Right cardiac atrium (tissue), 5 donors: ENCODE results near the gene UBL3. TPM values are rescaled to one million over a fixed set of nuclear protein-coding genes. Genes with fewer than 3 reads are reported as not detected.
A peak's percentile ranks its signal among the peaks of the same experiment; 100 is the strongest.

Experiments used
- ATAC-seq, 2 donors: fragments of 200-7000 bp; cut with Tn5 transposase; one replicate each; pipeline versions ENCODE4 v1.8.0 to v1.9.1; 2020; ENCODE audit warnings: moderate library complexity in 2 of 2, mild to moderate bottlenecking in 1 of 2
- DNase-seq, 3 donors: peaks; one replicate each; pipeline ENCODE4 v3.0.0-alpha.2; 2020
- H3K27ac ChIP-seq: one replicate; pipeline ENCODE4 v1.5.1; 2013; ENCODE audit warnings: mild to moderate bottlenecking, low read length, control low read depth, moderate library complexity
- H3K27me3 ChIP-seq: one replicate; pipeline ENCODE4 v1.6.1; 2013; ENCODE audit not compliant: control insufficient read depth, insufficient read depth
- H3K4me1 ChIP-seq: one replicate; pipeline ENCODE4 v1.6.1; 2013; ENCODE audit warnings: low read length; ENCODE audit not compliant: control insufficient read depth, insufficient read depth
- H3K4me3 ChIP-seq: one replicate; pipeline ENCODE4 v1.5.1; 2013; ENCODE audit warnings: low read length, control low read depth
- H3K9me3 ChIP-seq: one replicate; pipeline ENCODE4 v1.6.1; 2013; ENCODE audit warnings: low read length; ENCODE audit not compliant: control insufficient read depth
- WGBS: extraction: QIAGEN DNeasy Blood & Tissue Kit; methylation state at CpG from one replicate; pipeline ENCODE4 v1.1.7; 2013; 5-methylcytosine and 5-hydroxymethylcytosine counted together
- intact Hi-C, 4 donors: fragments of 100-400 bp; cut with DNase I; formaldehyde crosslinking; loops; one replicate each; pipeline versions ENCODE4 v1.11.0 to v1.14.0; 2022 to 2023
- polyA plus RNA-seq: library from polyadenylated mRNA; stranded (reverse); fragments of 200-250 nt; gene quantifications from one replicate; pipeline ENCODE4 v1.2.3, GENCODE V29; 2013
- total RNA-seq, 4 donors: library from RNA; stranded (reverse); fragmentation: NEBNext Ultra II Directional; extraction: Animal tissue kit (Norgen Biotek cat#: 25700); gene quantifications; one replicate each; pipeline ENCODE4 v1.2.1, GENCODE V29; 2021
- donor health status: healthy with polysubstance abuse.
- donor health status: DM: no; HTN: yes; CAD: no.
- donor health status: DM: no; HTN: no; CAD: no.
- donor health status: DM: no; HTN: yes; CAD: no; lungs with severe emphysema.
- donor health status: DM: yes; HTN: yes; CAD: no.

Gene UBL3
- total and polyA plus RNA-seq, 5 donors, result 15.8 to 25.8 (median 24.6) TPM

DNA sequence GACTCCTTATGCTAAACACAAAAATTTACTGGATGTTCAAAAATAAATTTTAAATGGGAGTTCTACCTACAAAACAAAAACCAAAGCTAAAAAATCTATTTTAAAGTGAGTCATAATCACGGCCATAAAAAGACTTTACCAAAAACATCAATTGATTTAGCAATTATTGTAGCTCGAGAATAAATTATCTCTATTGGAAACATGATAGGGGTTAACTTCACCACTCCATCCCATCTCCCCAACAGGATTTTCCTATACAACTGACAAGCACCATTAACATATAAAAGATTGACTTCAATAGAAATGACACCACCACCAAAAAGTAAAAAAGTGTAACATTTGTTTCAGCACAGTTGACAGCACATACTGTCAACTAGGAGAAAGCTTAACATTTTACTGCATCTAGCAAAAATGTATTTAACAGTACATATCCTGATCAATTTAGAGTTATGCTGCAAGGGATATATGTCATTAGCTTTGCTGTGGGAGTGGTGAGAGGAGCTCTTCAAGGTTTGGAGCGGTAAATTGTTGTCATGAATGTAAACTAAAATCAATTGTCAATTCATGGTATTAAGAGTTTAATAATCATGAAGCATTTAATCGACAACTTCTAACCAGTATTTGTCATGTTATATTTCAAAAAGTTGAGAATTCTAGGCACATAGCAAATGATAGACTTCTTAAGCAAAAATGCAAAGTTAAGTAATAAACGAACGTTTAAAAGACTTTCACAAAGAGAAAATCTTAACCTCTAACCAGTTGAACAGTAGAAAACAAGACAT lies 3.8 kb downstream of the UBL3 start:
- ATAC-seq, result no peak
- DNase-seq, result no peak
- WGBS, result 52% methylated on average over 6 of the region's 6 CpGs
- H3K4me3 ChIP-seq, result peak overlapping the region; percentile 73
- H3K9me3 ChIP-seq, result no peaks in the 10 kb centered on the region
- H3K27ac ChIP-seq, result no peak overlapping the region
- intact Hi-C loops, result loop anchor here in 3 of 4 donors (5.0 to 10.0 kb wide), 4 partner anchors 52 to 342 kb away; no protein-coding TSS in a partner anchor
- no peaks in the 10 kb centered on the region for H3K27me3 ChIP-seq
- H3K4me1 ChIP-seq, result no peaks in the 10 kb centered on the region

DNA sequence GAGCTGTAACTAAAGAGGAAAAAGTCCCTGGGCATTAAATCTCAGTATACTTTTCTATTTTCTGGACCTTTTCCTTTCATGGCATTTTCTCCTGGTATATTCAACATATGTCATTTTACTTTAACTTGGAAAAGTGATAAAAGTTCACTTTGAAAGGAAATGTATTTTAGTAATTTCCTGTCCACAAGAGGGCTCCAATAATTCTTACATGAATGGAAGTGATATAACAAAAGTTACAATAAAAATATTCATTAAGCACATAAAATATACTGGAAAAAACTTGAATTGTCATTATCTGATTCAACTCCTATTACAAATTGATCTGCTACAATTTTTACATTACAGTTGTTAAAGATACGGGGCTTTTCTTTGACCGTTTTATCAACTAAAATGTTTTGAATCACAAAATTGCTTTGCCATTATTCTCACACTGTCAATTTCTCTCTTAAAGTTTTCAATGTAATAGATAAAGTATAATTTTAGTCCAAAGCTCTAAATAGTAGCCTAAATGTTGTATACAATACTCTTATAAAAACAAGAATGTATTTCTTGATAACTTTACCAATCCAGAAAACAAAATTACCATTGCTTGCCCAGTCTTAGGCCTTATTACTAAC lies 4.9 kb downstream of the UBL3 start:
- intact Hi-C loops, result loop anchor here in 3 of 4 donors (5.0 to 10.0 kb wide), 4 partner anchors 51 to 341 kb away; no protein-coding TSS in a partner anchor
- no peak overlapping the region for H3K27ac ChIP-seq
- no peak overlapping the region for H3K4me3 ChIP-seq
- DNase-seq, result no peak
- no peaks in the 10 kb centered on the region for H3K9me3 ChIP-seq
- WGBS, result 70% methylated on average over 2 of the region's 2 CpGs
- no peak for ATAC-seq
- H3K27me3 ChIP-seq, result no peaks in the 10 kb centered on the region
- no peaks in the 10 kb centered on the region for H3K4me1 ChIP-seq

DNA sequence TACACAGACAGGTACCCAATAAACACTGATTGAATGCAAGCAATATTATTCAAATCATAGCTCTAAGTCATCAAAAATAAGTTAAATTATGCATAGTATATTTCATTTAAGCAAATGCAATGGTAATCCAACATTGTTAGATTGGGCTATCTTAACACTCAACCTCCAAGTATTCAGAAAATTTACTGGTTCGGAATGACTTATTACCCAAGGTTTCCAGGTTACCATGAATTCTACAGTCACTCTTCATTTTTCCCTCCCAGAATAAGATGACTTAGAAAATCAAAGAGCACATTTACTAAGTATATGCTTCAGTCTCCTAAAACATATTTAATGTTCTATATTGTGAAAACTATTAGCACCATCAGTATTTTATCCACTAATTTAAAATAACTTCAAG lies 6.0 kb downstream of the UBL3 start:
- 88% methylated on average over 1 of the region's 1 CpG for WGBS
- H3K27ac ChIP-seq, result no peak overlapping the region
- no peak overlapping the region for H3K4me3 ChIP-seq
- no peaks in the 10 kb centered on the region for H3K9me3 ChIP-seq
- H3K4me1 ChIP-seq, result no peaks in the 10 kb centered on the region
- no peak for DNase-seq
- intact Hi-C loops, result loop anchor here in 3 of 4 donors (10.0 kb wide), 3 partner anchors 50 to 340 kb away; no protein-coding TSS in a partner anchor
- ATAC-seq, result no peak
- no peaks in the 10 kb centered on the region for H3K27me3 ChIP-seq

DNA sequence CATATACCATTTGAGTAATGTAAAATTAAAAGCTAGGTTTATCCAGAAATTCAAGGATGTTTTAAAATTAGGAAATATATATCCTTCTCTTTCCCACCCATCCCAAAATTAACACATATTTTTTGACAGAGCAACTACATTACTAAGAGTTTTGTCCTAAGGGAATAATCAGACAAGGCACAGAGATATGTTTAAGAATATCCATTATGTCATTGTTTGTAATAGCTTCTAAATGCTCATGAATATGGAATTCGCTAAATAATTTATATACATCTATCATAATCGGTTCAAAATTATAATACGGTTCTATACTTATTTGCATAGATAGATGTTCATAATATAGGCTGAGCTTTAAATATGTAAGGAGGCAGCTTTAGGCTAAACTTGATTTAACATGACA lies 9.8 kb downstream of the UBL3 start:
- Histone ChIP-seq H3K27me3 (no peaks in the 10 kb centered on the region), H3K9me3 (no peaks in the 10 kb centered on the region), H3K27ac (no peak overlapping the region), H3K4me3 (no peak overlapping the region), H3K4me1 (peaks cover 2% of the 10 kb centered on the region)
- ATAC-seq, result no peak
- intact Hi-C loops, result loop anchor here in 3 of 4 donors (10.0 kb wide), 3 partner anchors 46 to 336 kb away; no protein-coding TSS in a partner anchor
- 65% methylated on average over 3 of the region's 3 CpGs for WGBS
- no peak for DNase-seq

DNA sequence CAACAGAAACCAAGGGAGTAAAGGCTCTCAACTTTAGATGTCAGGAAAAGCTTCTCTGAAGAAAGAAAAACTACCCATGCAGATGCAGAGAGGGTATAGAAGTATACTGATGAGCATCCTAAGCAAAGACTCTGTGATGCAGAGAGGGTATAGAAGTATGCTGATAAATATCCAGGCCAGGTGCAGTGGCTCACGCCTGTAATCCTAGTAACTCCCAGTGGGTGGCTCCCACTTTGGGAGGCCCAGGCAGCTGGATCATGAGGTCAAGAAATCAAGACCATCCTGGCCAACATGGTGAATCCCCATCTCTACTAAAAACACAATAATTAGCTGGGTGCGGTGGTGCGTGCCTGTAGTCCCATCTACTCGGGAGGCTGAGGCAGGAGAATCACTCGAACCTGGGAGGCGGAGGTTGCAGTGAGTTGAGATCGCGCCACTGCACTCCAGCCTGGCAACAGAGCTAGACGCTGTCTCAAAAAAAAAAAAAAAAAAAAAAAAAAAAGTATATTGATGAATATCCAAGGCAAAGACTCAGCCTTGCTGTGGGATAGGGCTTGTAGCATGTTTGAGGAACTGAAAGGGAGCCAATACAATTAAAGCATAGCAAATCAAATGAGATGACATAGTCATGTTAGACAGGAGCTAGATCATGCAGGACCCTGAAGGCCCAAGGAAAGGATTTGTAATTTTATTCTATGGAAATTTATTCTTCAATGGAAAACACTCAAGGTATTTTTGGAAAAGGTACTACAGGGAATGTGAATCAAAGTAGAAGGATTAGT lies 14.9 kb downstream of the UBL3 start:
- Histone ChIP-seq H3K27ac (no peak overlapping the region), H3K27me3 (no peaks in the 10 kb centered on the region), H3K4me3 (no peak overlapping the region), H3K9me3 (no peaks in the 10 kb centered on the region), H3K4me1 (peaks cover 6% of the 10 kb centered on the region)
- intact Hi-C loops, result no loop called here
- 96% methylated on average over 9 of the region's 9 CpGs for WGBS
- ATAC-seq (no peak), DNase-seq (no peak)

DNA sequence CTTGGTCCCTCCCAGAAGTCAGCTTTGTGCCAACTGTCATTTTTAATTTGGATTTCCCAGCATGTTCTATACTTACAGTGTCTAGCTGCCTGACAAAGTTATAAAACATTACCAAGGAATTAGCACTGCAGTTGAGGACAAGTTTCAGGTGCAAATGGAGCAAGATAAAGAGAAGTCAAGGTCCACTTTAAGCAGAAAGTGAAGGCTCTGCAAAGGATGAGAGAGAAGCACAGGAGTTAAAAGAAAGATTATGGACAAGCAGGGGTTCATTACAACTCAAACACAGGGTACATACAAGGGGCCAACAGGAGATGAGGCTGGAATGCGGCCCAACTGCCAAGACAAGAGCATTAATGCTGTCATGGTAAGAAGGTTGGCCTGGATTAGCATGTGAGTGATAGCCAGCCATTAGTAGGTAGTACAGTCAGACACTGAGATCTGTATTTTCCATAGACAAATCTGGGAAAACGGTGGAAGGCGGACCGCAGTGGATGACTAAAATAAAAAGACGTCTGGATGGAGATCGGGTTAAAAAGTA lies 17.6 kb downstream of the UBL3 start:
- Histone ChIP-seq H3K27ac (no peak overlapping the region), H3K27me3 (no peaks in the 10 kb centered on the region), H3K9me3 (no peaks in the 10 kb centered on the region), H3K4me3 (no peak overlapping the region), H3K4me1 (peaks cover 6% of the 10 kb centered on the region)
- 90% methylated on average over 6 of the region's 6 CpGs for whole genome bisulfite sequencing
- DNase-seq (no peak), ATAC-seq (no peak)
- intact Hi-C loops, result no loop called here

DNA sequence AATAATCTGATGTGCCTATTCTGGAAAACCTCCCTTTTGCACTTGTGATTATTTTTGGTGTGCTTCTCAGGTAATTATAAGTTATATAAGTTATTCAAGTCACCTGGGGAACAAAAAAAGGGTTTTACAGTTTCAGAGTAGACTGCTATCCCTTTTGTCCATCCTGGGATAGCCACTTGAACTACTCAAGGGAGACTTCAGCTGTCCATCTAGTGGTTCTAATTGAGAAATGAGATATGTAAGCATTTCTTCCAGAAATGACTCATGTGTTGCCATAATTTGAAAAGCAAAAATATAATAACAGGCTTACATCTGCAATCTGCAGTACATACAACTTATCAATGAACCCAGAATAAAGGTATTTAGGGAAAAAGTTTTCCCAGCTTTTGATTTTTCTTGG lies 20.4 kb downstream of the UBL3 start:
- H3K4me1 ChIP-seq, result peaks cover 4% of the 10 kb centered on the region
- ATAC-seq (no peak), DNase-seq (no peak)
- H3K27ac ChIP-seq, result no peak overlapping the region
- no peaks in the 10 kb centered on the region for H3K27me3 ChIP-seq
- no peak overlapping the region for H3K4me3 ChIP-seq
- intact Hi-C loops, result no loop called here
- H3K9me3 ChIP-seq, result no peaks in the 10 kb centered on the region

DNA sequence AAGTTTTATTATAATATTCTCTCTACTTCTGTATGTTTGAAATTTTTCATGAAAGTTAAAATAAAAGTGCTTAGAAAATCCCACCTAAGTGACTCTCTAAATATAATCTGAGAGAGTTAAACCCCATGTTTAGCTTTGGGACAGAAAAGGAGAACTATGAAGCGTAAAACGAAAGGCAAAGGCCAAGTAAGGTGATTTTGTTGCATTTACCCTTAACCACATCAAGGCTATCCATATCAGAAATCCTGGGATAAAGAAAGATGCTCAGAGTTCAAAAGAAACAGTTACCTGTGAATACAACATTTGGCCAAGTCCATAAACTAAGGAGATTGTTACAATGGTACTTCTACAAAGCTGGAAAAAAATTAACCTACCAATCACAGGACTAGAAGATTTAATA lies 31.3 kb downstream of the UBL3 start:
- ATAC-seq (no peak), DNase-seq (no peak)
- 88% methylated on average over 2 of the region's 2 CpGs for WGBS
- intact Hi-C loops, result no loop called here
- no peaks in the 10 kb centered on the region for H3K4me1 ChIP-seq
- no peaks in the 10 kb centered on the region for H3K9me3 ChIP-seq
- H3K27me3 ChIP-seq, result no peaks in the 10 kb centered on the region
- H3K27ac ChIP-seq, result no peak overlapping the region
- H3K4me3 ChIP-seq, result no peak overlapping the region

DNA sequence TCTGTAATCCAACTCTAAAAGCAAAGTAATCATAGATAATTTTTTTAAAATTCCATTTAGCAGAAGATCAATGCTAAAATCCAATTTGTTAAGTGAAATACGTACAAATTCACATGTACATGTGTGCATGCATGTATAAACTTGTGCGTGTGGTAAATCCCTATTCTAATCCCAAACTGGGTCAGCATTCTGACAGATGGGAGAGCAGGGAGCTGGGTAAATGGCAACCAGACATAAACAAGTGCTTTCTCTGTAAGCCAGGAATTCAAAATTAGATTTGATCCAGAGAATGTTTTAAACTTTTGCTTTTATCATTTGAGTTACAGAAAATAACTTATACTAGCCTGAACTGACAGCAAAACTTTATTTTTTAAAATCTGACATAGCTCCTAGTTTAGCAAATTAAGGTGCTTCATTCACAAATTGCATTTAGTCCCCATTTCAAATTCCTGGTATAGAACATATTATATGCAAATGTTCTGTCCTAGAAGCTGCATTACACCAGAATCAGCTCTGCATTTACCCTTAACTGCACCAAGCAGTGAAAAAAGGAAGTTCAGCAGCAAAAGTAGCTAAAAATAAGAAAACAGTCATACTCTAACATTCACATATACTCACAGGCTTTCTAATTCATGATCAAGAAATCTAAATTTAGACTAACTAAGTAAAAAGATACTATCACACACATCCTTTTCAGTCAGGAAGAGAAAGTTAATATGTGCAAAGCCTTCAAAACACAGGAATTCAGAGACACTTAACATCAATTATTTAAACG lies 32.6 kb downstream of the UBL3 start:
- Histone ChIP-seq H3K9me3 (no peaks in the 10 kb centered on the region), H3K27ac (no peak overlapping the region), H3K4me1 (no peaks in the 10 kb centered on the region), H3K4me3 (no peak overlapping the region), H3K27me3 (no peaks in the 10 kb centered on the region)
- intact Hi-C loops, result no loop called here
- no peak for ATAC-seq
- no peak for DNase-seq
- WGBS, result 24% methylated on average over 3 of the region's 3 CpGs

DNA sequence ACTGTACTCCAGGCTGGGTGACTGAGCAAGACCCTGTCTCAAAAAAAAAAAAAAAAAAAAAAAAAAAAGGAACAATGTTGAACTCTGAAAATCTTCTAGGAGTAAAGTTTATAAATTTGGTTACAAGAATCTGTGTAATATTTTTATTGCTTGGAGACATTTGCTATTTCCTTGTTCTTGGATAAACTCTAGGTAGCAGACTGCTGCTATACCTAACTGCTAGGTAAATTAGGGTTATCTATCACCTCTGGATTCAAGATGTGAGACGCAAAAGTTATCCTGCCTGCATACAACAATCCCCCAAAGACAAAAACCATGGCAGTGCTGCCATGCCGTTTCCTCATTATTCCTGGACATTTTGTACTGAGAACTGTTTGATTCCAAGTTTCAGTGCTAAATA lies 33.7 kb downstream of the UBL3 start:
- ATAC-seq, result no peak
- no peak overlapping the region for H3K27ac ChIP-seq
- intact Hi-C loops, result no loop called here
- no peaks in the 10 kb centered on the region for H3K27me3 ChIP-seq
- no peak overlapping the region for H3K4me3 ChIP-seq
- DNase-seq, result no peak
- no peaks in the 10 kb centered on the region for H3K4me1 ChIP-seq
- 77% methylated on average over 2 of the region's 2 CpGs for WGBS
- no peaks in the 10 kb centered on the region for H3K9me3 ChIP-seq
